Endothelial cell of umbilical vein (primary cell): ENCODE data around the gene SLC16A8. TPM values are rescaled to one million over a fixed set of nuclear protein-coding genes. Genes with fewer than 3 reads are reported as not detected.

Experiments used
- BruUV-seq: library from RNA; stranded (reverse); fragments of 400-500 nt; replicated peaks from 2 replicates; lab custom pipeline; 2021; lab: Mats Ljungman, UMichigan
- CTCF ChIA-PET: fragments of 300-600, 350-600 bp; sonication (Branson Sonifier 250); formaldehyde crosslinking; loops from one replicate; lab custom pipeline; 2021; ENCODE audit warnings: antibody characterized with exemption, inconsistent platforms; lab: Charles Lee
- POLR2A ChIA-PET: fragments of 300-600, 350-600 bp; sonication (Branson Sonifier 250); formaldehyde crosslinking; loops from one replicate; lab custom pipeline; 2021; ENCODE audit warnings: antibody characterized with exemption, inconsistent platforms; lab: Charles Lee
- DNase-seq: peaks from one replicate; pipeline ENCODE4 v3.0.0-alpha.2; 2011; ENCODE audit warnings: low read depth, low spot score
- FAIRE-seq: peaks from 2 replicates; lab custom pipeline; 2011; peaks lifted over from hg19 to GRCh38; lab: Jason Lieb, UNC
- H2AFZ ChIP-seq: 2 replicates; pipeline ENCODE4 v1.6.0; 2012; ENCODE audit warnings: low read depth, low read length, control low read depth, inconsistent platforms
- H3K27ac ChIP-seq: 2 replicates; pipeline ENCODE4 v1.5.1; 2011; ENCODE audit warnings: low read depth, mild to moderate bottlenecking, control low read depth, low read length, moderate library complexity; ENCODE audit not compliant: insufficient read depth
- H3K27me3 ChIP-seq, 2 experiments: 2 replicates each; pipeline versions ENCODE4 v1.6.0 to v1.6.1; 2011; ENCODE audit warnings: low read length in 2 of 2, mixed read lengths in 1 of 2; ENCODE audit not compliant: control insufficient read depth in 2 of 2, insufficient read depth in 2 of 2
- H3K36me3 ChIP-seq, 2 experiments: 2 replicates in 1 of 2; 3 replicates in 1 of 2; pipeline ENCODE4 v1.5.1; 2011; ENCODE audit warnings: low read length in 2 of 2, mild to moderate bottlenecking in 1 of 2, moderate library complexity in 1 of 2; ENCODE audit not compliant: control insufficient read depth in 2 of 2, insufficient read depth in 2 of 2; ENCODE audit errors: extremely low read depth in 1 of 2
- H3K4me1 ChIP-seq: 3 replicates; pipeline ENCODE4 v1.5.1; 2011; ENCODE audit warnings: mild to moderate bottlenecking, low read length; ENCODE audit not compliant: control insufficient read depth, insufficient read depth; ENCODE audit errors: extremely low read depth
- H3K4me2 ChIP-seq: 2 replicates; pipeline ENCODE4 v1.6.1; 2011; ENCODE audit warnings: low read length, control low read depth, mixed read lengths; ENCODE audit not compliant: insufficient read depth
- H3K4me3 ChIP-seq, 3 experiments: fragments of 200-600 bp in 1 of 3; sonication (generic), shearing (Covaris generic) in 1 of 3; replicated peaks in 1 of 3; 2 replicates each; pipeline ENCODE4 v1.5.1; 2011 to 2016; ENCODE audit warnings: control low read depth in 3 of 3, low read length in 3 of 3, mild to moderate bottlenecking in 2 of 3, inconsistent platforms in 1 of 3, low read depth in 1 of 3, moderate library complexity in 1 of 3; ENCODE audit not compliant: insufficient read depth in 1 of 3
- H3K79me2 ChIP-seq: 2 replicates; pipeline ENCODE4 v1.6.0; 2012; ENCODE audit warnings: low read length, inconsistent platforms; ENCODE audit not compliant: control insufficient read depth, insufficient read depth
- H3K9ac ChIP-seq: replicated peaks from 2 replicates; pipeline ENCODE3; 2011; ENCODE audit warnings: low read length, control low read depth; ENCODE audit not compliant: insufficient read depth; ENCODE audit errors: extremely low read depth
- H3K9me1 ChIP-seq: replicated peaks from 3 replicates; pipeline ENCODE4 v1.6.0; 2011; ENCODE audit warnings: mild to moderate bottlenecking, low read length; ENCODE audit not compliant: control insufficient read depth, insufficient read depth; ENCODE audit errors: extremely low read depth
- H3K9me3 ChIP-seq: replicated peaks from 2 replicates; pipeline ENCODE4 v1.5.1; 2012; ENCODE audit warnings: low read length, inconsistent platforms; ENCODE audit not compliant: control insufficient read depth, insufficient read depth
- H4K20me1 ChIP-seq: replicated peaks from 2 replicates; pipeline ENCODE3; 2011; ENCODE audit warnings: mild to moderate bottlenecking, low read length; ENCODE audit not compliant: control insufficient read depth, insufficient read depth; ENCODE audit errors: extremely low read depth
- EZH2 ChIP-seq: IDR thresholded peaks from 2 replicates; pipeline ENCODE4 v1.6.1; 2012; ENCODE audit warnings: borderline replicate concordance, low read depth, mild to moderate bottlenecking, moderate library complexity, low read length, inconsistent platforms; ENCODE audit not compliant: severe bottlenecking
- FOS ChIP-seq: IDR thresholded peaks from 2 replicates; pipeline ENCODE4 v1.6.1; 2011; ENCODE audit warnings: mild to moderate bottlenecking, low read length, moderate library complexity, borderline replicate concordance; ENCODE audit not compliant: insufficient read depth
- GATA2 ChIP-seq: IDR thresholded peaks from 2 replicates; pipeline ENCODE4 v1.7.0; 2011; ENCODE audit warnings: low read depth, mild to moderate bottlenecking, moderate library complexity, mixed read lengths, low read length; ENCODE audit not compliant: insufficient read length, insufficient read depth
- JUN ChIP-seq: IDR thresholded peaks from 2 replicates; pipeline ENCODE4 v1.6.1; 2011; ENCODE audit warnings: borderline replicate concordance, low read depth; ENCODE audit not compliant: insufficient read length, insufficient read depth
- MYC ChIP-seq: IDR thresholded peaks from one replicate; pipeline ENCODE4 v1.6.1; 2011; ENCODE audit warnings: mild to moderate bottlenecking, low read depth, low read length
- POLR2A ChIP-seq: IDR thresholded peaks from 2 replicates; pipeline ENCODE4 v1.6.1; 2012; ENCODE audit warnings: low read depth, mild to moderate bottlenecking, control low read depth, low read length
- POLR2AphosphoS5 ChIP-seq: IDR thresholded peaks from 2 replicates; pipeline ENCODE4 v1.6.1; 2012; ENCODE audit warnings: low read depth, mild to moderate bottlenecking, control low read depth, low read length, moderate library complexity; ENCODE audit not compliant: insufficient read depth
- dilution Hi-C: fragments of 300-500 bp; cut with MboI; formaldehyde crosslinking; loops from one replicate; pipeline ENCODE4 v1.15.0; 2019; ENCODE audit warnings: low sequenced_read_pairs; ENCODE audit not compliant: extremely low pct_ligation_motif_present
- intact Hi-C: fragments of 100-400 bp; cut with micrococcal nuclease; formaldehyde crosslinking; loops from one replicate; pipeline ENCODE4 v1.10.0; 2022
- polyA plus RNA-seq, 4 experiments: library from polyadenylated mRNA; depleted of rRNA in 3 of 4; stranded (reverse) in 3 of 4; unstranded in 1 of 4; fragments of >200 nt; gene quantifications; 2 replicates each; pipeline versions ENCODE4 v1.2.1 to v1.2.3, GENCODE V29; 2011 to 2012; ENCODE audit warnings: missing spikeins in 1 of 4
- total RNA-seq: library from RNA; stranded (reverse); gene quantifications from 2 replicates; pipeline ENCODE4 v1.2.3, GENCODE V29; 2021
- TF ChIP-seq, protein P1 (sequence below): IDR thresholded peaks from 2 replicates; pipeline ENCODE4 v1.6.1; 2011; ENCODE audit not compliant: insufficient read depth, insufficient read length
- TF ChIP-seq, protein P2 (sequence below), 2 donors: IDR thresholded peaks; 1 replicate in 1 of 2; 2 replicates in 1 of 2; pipeline ENCODE4 v1.5.1; 2011; ENCODE audit warnings: low read length in 2 of 2, mild to moderate bottlenecking in 2 of 2, moderate library complexity in 2 of 2, control low read depth in 1 of 2, inconsistent platforms in 1 of 2, low read depth in 1 of 2; ENCODE audit not compliant: insufficient read depth in 1 of 2; ENCODE audit errors: extremely low read depth in 1 of 2

The SLC16A8 gene
- total and polyA plus RNA-seq, 2 donors (not counting 3 experiments of a cell fraction or from before 2014, with no cell fraction given), result 0.14 TPM; not detected in 1

DNA sequence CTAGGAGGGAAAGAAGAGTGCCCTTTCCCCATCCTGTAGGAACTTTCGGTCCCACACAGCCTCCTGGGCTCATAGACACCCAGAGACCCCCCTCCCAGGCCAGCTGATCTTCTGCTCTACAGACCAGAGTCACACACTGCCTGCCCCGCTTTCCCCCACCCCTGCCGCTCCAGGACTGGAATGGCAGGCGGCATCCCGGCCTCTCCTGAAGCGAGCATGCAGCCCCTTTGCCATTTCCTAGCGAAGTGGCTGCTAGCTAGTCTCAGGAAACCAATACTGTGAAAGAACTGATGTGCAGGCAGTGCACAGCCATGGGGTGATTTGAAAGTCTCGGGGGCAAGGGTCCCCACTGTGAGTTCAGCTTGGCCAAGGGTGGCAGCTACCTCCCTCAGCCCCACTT, 18.4 kb downstream of the SLC16A8 start:
- ChIA-PET CTCF (interaction anchor here (1.0 kb wide), 1 partner anchor 49 kb away, joined by 3 read pairs; no protein-coding TSS in a partner anchor), POLR2A (no interaction called here)
- Histone ChIP-seq H3K27ac (no peak overlapping the region), H3K9ac (no peak overlapping the region), H3K4me1 (no peaks in the 10 kb centered on the region), H3K9me1 (no peaks in the 10 kb centered on the region), H3K9me3 (no peaks in the 10 kb centered on the region), H3K27me3 (no peaks in the 10 kb centered on the region), H3K36me3 (peaks cover 0 to 13% of the 10 kb centered on the region in 2 experiments), H3K4me2 (no peak overlapping the region), H4K20me1 (no peaks in the 10 kb centered on the region), H2AFZ (no peak overlapping the region), H3K4me3 (no peak overlapping the region), H3K79me2 (no peaks in the 10 kb centered on the region)
- BruUV-seq, result no TSS peak
- TF ChIP-seq, protein P1, sequence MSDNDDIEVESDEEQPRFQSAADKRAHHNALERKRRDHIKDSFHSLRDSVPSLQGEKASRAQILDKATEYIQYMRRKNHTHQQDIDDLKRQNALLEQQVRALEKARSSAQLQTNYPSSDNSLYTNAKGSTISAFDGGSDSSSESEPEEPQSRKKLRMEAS, result no peak
- TF ChIP-seq JUN, result no peak
- no peak for TF ChIP-seq POLR2AphosphoS5
- no peak for TF ChIP-seq FOS
- TF ChIP-seq EZH2, result no peak
- TF ChIP-seq, protein P2, sequence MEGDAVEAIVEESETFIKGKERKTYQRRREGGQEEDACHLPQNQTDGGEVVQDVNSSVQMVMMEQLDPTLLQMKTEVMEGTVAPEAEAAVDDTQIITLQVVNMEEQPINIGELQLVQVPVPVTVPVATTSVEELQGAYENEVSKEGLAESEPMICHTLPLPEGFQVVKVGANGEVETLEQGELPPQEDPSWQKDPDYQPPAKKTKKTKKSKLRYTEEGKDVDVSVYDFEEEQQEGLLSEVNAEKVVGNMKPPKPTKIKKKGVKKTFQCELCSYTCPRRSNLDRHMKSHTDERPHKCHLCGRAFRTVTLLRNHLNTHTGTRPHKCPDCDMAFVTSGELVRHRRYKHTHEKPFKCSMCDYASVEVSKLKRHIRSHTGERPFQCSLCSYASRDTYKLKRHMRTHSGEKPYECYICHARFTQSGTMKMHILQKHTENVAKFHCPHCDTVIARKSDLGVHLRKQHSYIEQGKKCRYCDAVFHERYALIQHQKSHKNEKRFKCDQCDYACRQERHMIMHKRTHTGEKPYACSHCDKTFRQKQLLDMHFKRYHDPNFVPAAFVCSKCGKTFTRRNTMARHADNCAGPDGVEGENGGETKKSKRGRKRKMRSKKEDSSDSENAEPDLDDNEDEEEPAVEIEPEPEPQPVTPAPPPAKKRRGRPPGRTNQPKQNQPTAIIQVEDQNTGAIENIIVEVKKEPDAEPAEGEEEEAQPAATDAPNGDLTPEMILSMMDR (IDR thresholded peaks at IDR 0.05; ENCODE audit: extremely low read depth in 1 of 2, insufficient read depth in 1 of 2, low read depth in 1 of 2, low read length in 2 of 2), result no peak
- TF ChIP-seq GATA2, result no peak
- TF ChIP-seq MYC, result no peak
- TF ChIP-seq POLR2A, result no peak
- DNase-seq (no peak), FAIRE-seq (no peak)
- intact Hi-C loops (no loop called here), dilution Hi-C loops (no loop called here)
